IPS-NIHi11 (cell line): ENCODE results near the gene DPH6.
A peak's percentile ranks its signal among the peaks of the same experiment; 100 is the strongest.
"Not testable (repeated sequence)": the region's sequence is repeated elsewhere in the genome, so short reads cannot be mapped to it uniquely, and the experiment has no call there.

ENCODE experiments used
- DNase-seq: peaks from one replicate; pipeline ENCODE4 v3.0.0; 2012; ENCODE audit warnings: mixed read lengths, low spot score

The DPH6 gene

GRCh38 chr15:35437157-35437556 lies 108.8 kb downstream of the DPH6 start:
- DNase-seq, result peak; percentile 11

GRCh38 chr15:35436422-35436821 lies 109.5 kb downstream of the DPH6 start:
- DNase-seq, result no peak

GRCh38 chr15:35431281-35431680 lies 114.7 kb downstream of the DPH6 start:
- DNase-seq, result no peak

- DNase-seq, result no peak
Measured at GRCh38 chr15:35430301-35430700, 115.7 kb downstream of the DPH6 start.

GRCh38 chr15:35427496-35427895 lies 118.5 kb downstream of the DPH6 start:
- DNase-seq, result no peak

- DNase-seq, result no peak
Measured at GRCh38 chr15:35427091-35427490, 118.9 kb downstream of the DPH6 start.

- DNase-seq, result no peak
Measured at GRCh38 chr15:35410775-35411174, 135.2 kb downstream of the DPH6 start.

GRCh38 chr15:35399901-35400300 lies 146.1 kb downstream of the DPH6 start:
- DNase-seq, result no peak

GRCh38 chr15:35397027-35397426 lies 148.9 kb downstream of the DPH6 start:
- DNase-seq, result no peak

- no peak for DNase-seq
Measured at GRCh38 chr15:35394416-35394815, 151.5 kb downstream of the DPH6 start.

- no peak for DNase-seq
Measured at GRCh38 chr15:35393398-35393797, 152.6 kb downstream of the DPH6 start.

GRCh38 chr15:35391408-35391984 lies 154.5 kb downstream of the DPH6 start:
- not testable (repeated sequence) for DNase-seq

GRCh38 chr15:35383506-35383905 lies 162.5 kb downstream of the DPH6 start:
- no peak for DNase-seq

GRCh38 chr15:35381328-35381727 lies 164.6 kb downstream of the DPH6 start:
- no peak for DNase-seq

GRCh38 chr15:35379972-35380371 lies 166.0 kb downstream of the DPH6 start:
- no peak for DNase-seq

GRCh38 chr15:35378454-35378853 lies 167.5 kb downstream of the DPH6 start:
- DNase-seq, result not testable (repeated sequence)

- no peak for DNase-seq
Measured at GRCh38 chr15:35376707-35377106, 169.3 kb downstream of the DPH6 start.

- no peak for DNase-seq
Measured at GRCh38 chr15:35374661-35375060, 171.3 kb downstream of the DPH6 start.

GRCh38 chr15:35362195-35362829 lies 183.7 kb downstream of the DPH6 start:
- DNase-seq, result no peak

- DNase-seq, result no peak
Measured at GRCh38 chr15:35358824-35359223, 187.1 kb downstream of the DPH6 start.

GRCh38 chr15:35351059-35351458 lies 194.9 kb downstream of the DPH6 start:
- no peak for DNase-seq

GRCh38 chr15:35349916-35350315 lies 196.0 kb downstream of the DPH6 start:
- no peak for DNase-seq

- no peak for DNase-seq
Measured at GRCh38 chr15:35330916-35331315, 215.0 kb downstream of the DPH6 start.

- no peak for DNase-seq
Measured at GRCh38 chr15:35330048-35330695, 215.8 kb downstream of the DPH6 start.
